H9 (cell line): ENCODE measurements around the gene C6orf62. TPM values are rescaled to one million over a fixed set of nuclear protein-coding genes. Genes with fewer than 3 reads are reported as not detected.
"Not testable (repeated sequence)": the region's sequence is repeated elsewhere in the genome, so short reads cannot be mapped to it uniquely, and the experiment has no call there.

Experiments
- DNase-seq: peaks from one replicate; pipeline ENCODE4 v3.0.0-alpha.2; 2017
- H2AFZ ChIP-seq: one replicate; pipeline ENCODE4 v1.6.1; 2013; ENCODE audit warnings: mild to moderate bottlenecking, low read length, control low read depth, moderate library complexity
- H2AK5ac ChIP-seq: 2 replicates; pipeline ENCODE4 v1.6.1; 2013; ENCODE audit warnings: low read length, control low read depth, mixed read lengths; ENCODE audit not compliant: insufficient read length
- H2BK120ac ChIP-seq: one replicate; pipeline ENCODE4 v1.6.1; 2013; ENCODE audit warnings: low read depth, mild to moderate bottlenecking, low read length, control low read depth, inconsistent platforms; ENCODE audit not compliant: poor library complexity, severe bottlenecking
- H2BK12ac ChIP-seq: 2 replicates; pipeline ENCODE4 v1.6.1; 2013; ENCODE audit warnings: low read length, control low read depth, mixed read lengths, low read depth; ENCODE audit not compliant: insufficient read length
- H2BK15ac ChIP-seq: 2 replicates; pipeline ENCODE4 v1.6.1; 2013; ENCODE audit warnings: low read depth, low read length, control low read depth
- H2BK20ac ChIP-seq: one replicate; pipeline ENCODE4 v1.6.1; 2013; ENCODE audit warnings: low read depth, mild to moderate bottlenecking, low read length, control low read depth, inconsistent platforms; ENCODE audit not compliant: poor library complexity, severe bottlenecking
- H2BK5ac ChIP-seq: 2 replicates; pipeline ENCODE4 v1.6.1; 2013; ENCODE audit warnings: low read length, control low read depth, mixed read lengths; ENCODE audit not compliant: insufficient read length
- H3K14ac ChIP-seq: 2 replicates; pipeline ENCODE4 v1.6.1; 2013; ENCODE audit warnings: low read length, control low read depth; ENCODE audit not compliant: insufficient read depth
- H3K18ac ChIP-seq: 2 replicates; pipeline ENCODE4 v1.6.1; 2013; ENCODE audit warnings: low read depth, mild to moderate bottlenecking, mixed read lengths, low read length, control low read depth; ENCODE audit not compliant: insufficient read length
- H3K23ac ChIP-seq: 2 replicates; pipeline ENCODE4 v1.6.1; 2013; ENCODE audit warnings: low read length, control low read depth, mixed read lengths, low read depth; ENCODE audit not compliant: insufficient read length
- H3K23me2 ChIP-seq: 2 replicates; pipeline ENCODE4 v1.6.1; 2013; ENCODE audit warnings: low read depth, mild to moderate bottlenecking, mixed read lengths, low read length, control low read depth; ENCODE audit not compliant: insufficient read length, poor library complexity, severe bottlenecking
- H3K27ac ChIP-seq: 2 replicates; pipeline ENCODE4 v1.5.1; 2013; ENCODE audit warnings: low read length, control low read depth, mixed read lengths, low read depth; ENCODE audit not compliant: insufficient read length
- H3K27me3 ChIP-seq: 2 replicates; pipeline ENCODE4 v1.6.1; 2013; ENCODE audit warnings: low read length, control low read depth, inconsistent platforms; ENCODE audit not compliant: insufficient read depth
- H3K4ac ChIP-seq: 2 replicates; pipeline ENCODE4 v1.6.1; 2013; ENCODE audit warnings: low read depth, mild to moderate bottlenecking, control low read depth, inconsistent platforms, low read length, moderate library complexity
- H3K4me1 ChIP-seq: 2 replicates; pipeline ENCODE4 v1.6.1; 2013; ENCODE audit warnings: low read length, control low read depth, inconsistent platforms; ENCODE audit not compliant: insufficient read depth
- H3K4me2 ChIP-seq: 2 replicates; pipeline ENCODE4 v1.6.1; 2013; ENCODE audit warnings: low read length, control low read depth, mixed read lengths; ENCODE audit not compliant: insufficient read length, insufficient read depth
- H3K56ac ChIP-seq: 2 replicates; pipeline ENCODE4 v1.6.1; 2013; ENCODE audit warnings: low read depth, mild to moderate bottlenecking, mixed read lengths, low read length, control low read depth; ENCODE audit not compliant: insufficient read length
- H3K79me1 ChIP-seq: 2 replicates; pipeline ENCODE4 v1.6.1; 2013; ENCODE audit warnings: low read depth, mild to moderate bottlenecking, moderate library complexity, low read length, control low read depth, inconsistent platforms; ENCODE audit not compliant: insufficient read depth, poor library complexity, severe bottlenecking
- H3K79me2 ChIP-seq: 2 replicates; pipeline ENCODE4 v1.6.1; 2013; ENCODE audit warnings: low read length, control low read depth, inconsistent platforms; ENCODE audit not compliant: insufficient read depth
- H3K9ac ChIP-seq: 2 replicates; pipeline ENCODE4 v1.6.1; 2013; ENCODE audit warnings: low read length, control low read depth, mixed read lengths; ENCODE audit not compliant: insufficient read length; ENCODE audit errors: extremely low read depth
- H3K9me3 ChIP-seq: one replicate; pipeline ENCODE4 v1.6.1; 2013; ENCODE audit warnings: low read depth, low read length, inconsistent platforms; ENCODE audit not compliant: control insufficient read depth
- H3T11ph ChIP-seq: one replicate; pipeline ENCODE4 v1.6.1; 2013; ENCODE audit warnings: mild to moderate bottlenecking, low read length, control low read depth, inconsistent platforms
- H4K20me1 ChIP-seq: one replicate; pipeline ENCODE4 v1.6.1; 2013; ENCODE audit not compliant: control insufficient read depth, insufficient read length, insufficient read depth
- H4K5ac ChIP-seq: 2 replicates; pipeline ENCODE4 v1.6.1; 2013; ENCODE audit warnings: low read depth, mild to moderate bottlenecking, mixed read lengths, low read length, control low read depth; ENCODE audit not compliant: insufficient read length
- H4K8ac ChIP-seq: replicated peaks from 2 replicates; pipeline ENCODE4 v1.6.1; 2013; ENCODE audit warnings: low read length, control low read depth, mixed read lengths, low read depth; ENCODE audit not compliant: insufficient read length
- H4K91ac ChIP-seq: 2 replicates; pipeline ENCODE4 v1.6.1; 2013; ENCODE audit warnings: low read depth, mild to moderate bottlenecking, moderate library complexity, mixed read lengths, low read length, control low read depth; ENCODE audit not compliant: insufficient read length
- H3K27ac Mint-ChIP-seq, 3 experiments: 2 replicates in 2 of 3; 3 replicates in 1 of 3; pipeline ENCODE4 v1.8.0; 2020 to 2021; ENCODE audit warnings: mixed read lengths in 3 of 3, mild to moderate bottlenecking in 1 of 3, moderate library complexity in 1 of 3
- H3K27me3 Mint-ChIP-seq: 2 replicates; pipeline ENCODE4 v1.8.0; 2021; ENCODE audit warnings: low read depth, mild to moderate bottlenecking, moderate library complexity, mixed read lengths
- H3K36me3 Mint-ChIP-seq, 3 experiments: 2 replicates in 2 of 3; 3 replicates in 1 of 3; pipeline ENCODE4 v1.8.0; 2020 to 2021; ENCODE audit warnings: low read depth in 3 of 3, mixed read lengths in 3 of 3; ENCODE audit not compliant: insufficient read depth in 1 of 3
- H3K4me1 Mint-ChIP-seq, 2 experiments: 2 replicates each; pipeline ENCODE4 v1.8.0; 2020; ENCODE audit warnings: mixed read lengths in 2 of 2
- H3K4me3 Mint-ChIP-seq, 2 experiments: 2 replicates in 1 of 2; 3 replicates in 1 of 2; pipeline ENCODE4 v1.8.0; 2020 to 2021; ENCODE audit warnings: mild to moderate bottlenecking in 2 of 2, mixed read lengths in 2 of 2, moderate library complexity in 1 of 2
- H3K9me3 Mint-ChIP-seq, 2 experiments: 2 replicates in 1 of 2; 3 replicates in 1 of 2; pipeline ENCODE4 v1.8.0; 2020; ENCODE audit warnings: mild to moderate bottlenecking in 2 of 2, mixed read lengths in 2 of 2, moderate library complexity in 1 of 2
- CTCF ChIP-seq: fragments of 200-600 bp; sonication (generic); conservative IDR thresholded peaks from 3 replicates; pipeline ENCODE4 v1.8.0; 2021; ENCODE audit warnings: antibody characterized with exemption, mild to moderate bottlenecking
- WGBS: extraction: QIAGEN DNeasy Blood & Tissue Kit; methylation state at CpG from one replicate; pipeline ENCODE4 v1.1.7; 2013; ENCODE audit warnings: missing lambda C conversion rate, low lambda C conversion rate, mixed read lengths; ENCODE audit not compliant: insufficient read length; ENCODE audit errors: extremely low coverage; 5-methylcytosine and 5-hydroxymethylcytosine counted together
- total RNA-seq: library from RNA; stranded (reverse); gene quantifications from 2 replicates; pipeline ENCODE4 v1.2.1, GENCODE V29; 2021

C6orf62 gene
- total RNA-seq, 1 experiment from 2014 or later, result 125 TPM

GRCh38 chr6:24738741-24739140 is 19.8 kb upstream of the C6orf62 start:
- Histone ChIP-seq H4K8ac (no peak overlapping the region), H3K4me1 (no peaks in the 10 kb centered on the region), H2BK20ac (no peak overlapping the region), H3K27ac (no peak overlapping the region), H3K23me2 (no peaks in the 10 kb centered on the region), H2AK5ac (no peak overlapping the region), H3K27me3 (no peaks in the 10 kb centered on the region), H3K56ac (no peak overlapping the region), H4K91ac (no peak overlapping the region), H3K79me1 (no peaks in the 10 kb centered on the region), H3K14ac (no peak overlapping the region), H4K20me1 (no peaks in the 10 kb centered on the region), H3T11ph (no peak overlapping the region), H4K5ac (no peak overlapping the region), H2BK120ac (no peak overlapping the region), H2BK15ac (no peak overlapping the region), H3K4ac (no peak overlapping the region), H3K9me3 (no peaks in the 10 kb centered on the region), H2BK5ac (no peak overlapping the region), H3K79me2 (no peaks in the 10 kb centered on the region), H3K4me2 (no peak overlapping the region), H2AFZ (no peak overlapping the region), H3K9ac (no peak overlapping the region), H3K18ac (no peak overlapping the region), H3K23ac (no peak overlapping the region), H2BK12ac (no peak overlapping the region)
- no peak for TF ChIP-seq CTCF
- H3K4me1 Mint-ChIP-seq, result no peaks in the 10 kb centered on the region
- DNase-seq, result no peak
- no peaks in the 10 kb centered on the region for H3K36me3 Mint-ChIP-seq
- peaks cover 1% of the 10 kb centered on the region for H3K27me3 Mint-ChIP-seq
- WGBS, result no CpG with 5 or more reads among the region's 3 CpGs
- H3K27ac Mint-ChIP-seq, result no peak overlapping the region
- H3K9me3 Mint-ChIP-seq, result no peaks in the 10 kb centered on the region
- no peak overlapping the region for H3K4me3 Mint-ChIP-seq

GRCh38 chr6:24734710-24735109 is 15.8 kb upstream of the C6orf62 start:
- not testable (repeated sequence) for H3K4me1 Mint-ChIP-seq, H3K9ac ChIP-seq, H2BK120ac ChIP-seq

More at GRCh38 chr6:24734710-24735109, 15.8 kb upstream of the C6orf62 start:
- H4K20me1 ChIP-seq, H3K23me2 ChIP-seq, H2AK5ac ChIP-seq, DNase-seq, H4K91ac ChIP-seq, H4K5ac ChIP-seq, H2BK20ac ChIP-seq, H3K9me3 ChIP-seq, H3K4me3 Mint-ChIP-seq, H2BK12ac ChIP-seq, H3K79me2 ChIP-seq, H3K4me2 ChIP-seq, H2BK15ac ChIP-seq, H2BK5ac ChIP-seq, H3K27ac Mint-ChIP-seq, H2AFZ ChIP-seq, H4K8ac ChIP-seq, H3K4ac ChIP-seq, H3K27me3 ChIP-seq, H3K4me1 ChIP-seq, H3K23ac ChIP-seq, H3K79me1 ChIP-seq, H3K27me3 Mint-ChIP-seq, H3K27ac ChIP-seq, H3K18ac ChIP-seq, H3K56ac ChIP-seq, H3K14ac ChIP-seq, H3T11ph ChIP-seq: not testable (repeated sequence)
- H3K36me3 Mint-ChIP-seq, result peaks cover 8 to 19% (median 17%) of the 10 kb centered on the region in 3 experiments; a peak in 5 of 7 replicates
- WGBS, result no CpG with 5 or more reads among the region's 4 CpGs
- peaks cover 29 to 31% of the 10 kb centered on the region in 2 experiments for H3K9me3 Mint-ChIP-seq
